GM12878 (cell line): ENCODE results near the gene SLC29A1. TPM values are rescaled to one million over a fixed set of nuclear protein-coding genes. Genes with fewer than 3 reads are reported as not detected.

Experiments
- CTCF ChIP-seq, 3 experiments: IDR thresholded peaks in 2 of 3; conservative IDR thresholded peaks in 1 of 3; 2 replicates each; pipeline ENCODE4 v1.5.1; 2011; ENCODE audit warnings: low read depth in 3 of 3, low read length in 3 of 3, mild to moderate bottlenecking in 3 of 3, control low read depth in 2 of 3, moderate library complexity in 2 of 3, inconsistent platforms in 1 of 3, mixed read lengths in 1 of 3; ENCODE audit not compliant: control insufficient read depth in 2 of 3, insufficient read depth in 1 of 3; ENCODE audit errors: extremely low read depth in 1 of 3
- E4F1 ChIP-seq: fragments of 450-650 bp; IDR thresholded peaks from 2 replicates; pipeline ENCODE4 v1.6.1; 2018; ENCODE audit warnings: borderline replicate concordance, mild to moderate bottlenecking; ENCODE audit not compliant: partially characterized antibody
- EED ChIP-seq: sonication (generic); IDR thresholded peaks from 2 replicates; pipeline ENCODE4 v1.6.1; 2016; ENCODE audit warnings: antibody characterized with exemption, low read depth
- FOXK2 ChIP-seq: fragments of 450-650 bp; IDR thresholded peaks from 2 replicates; pipeline ENCODE4 v1.6.1; 2017; ENCODE audit warnings: mild to moderate bottlenecking, moderate library complexity
- KDM1A ChIP-seq: fragments of 200-600 bp; sonication (generic); IDR thresholded peaks from 2 replicates; pipeline ENCODE4 v1.6.1; 2016; ENCODE audit warnings: borderline replicate concordance
- NKRF ChIP-seq: fragments of 450-650 bp; conservative IDR thresholded peaks from 2 replicates; pipeline ENCODE4 v1.6.1; 2017; ENCODE audit warnings: mild to moderate bottlenecking, moderate library complexity
- polyA plus RNA-seq, 11 experiments: library from polyadenylated mRNA; depleted of rRNA in 4 of 11; unstranded in 6 of 11; stranded (reverse) in 5 of 11; fragments of >200 nt; fragmentation: Nextera tagmentation in 4 of 11; fragmentation: Illumina TruSeq in 1 of 11; extraction: Ambion mirVana in 4 of 11; extraction: Trizol in 1 of 11; gene quantifications; 1 replicate in 1 of 11; 2 replicates in 10 of 11; pipeline versions ENCODE4 v1.2.1 to v1.2.3, GENCODE V29; 2011 to 2016; ENCODE audit warnings: inconsistent platforms in 2 of 11, missing spikeins in 2 of 11, low read depth in 1 of 11
- total RNA-seq, 4 experiments: library from RNA; depleted of rRNA in 3 of 4; stranded (reverse); fragments of >200 nt in 3 of 4; fragmentation: Illumina TruSeq in 1 of 4; extraction: Trizol in 1 of 4; gene quantifications; 2 replicates each; pipeline versions ENCODE4 v1.2.1 to v1.2.3, GENCODE V29; 2013 to 2021

Gene SLC29A1
- total and polyA plus RNA-seq, 10 of the 15 experiments (the other 5 are each of a cell fraction or from before 2014, with no cell fraction given) = 10.0 to 132 (median 93.4) TPM

- TF ChIP-seq NKRF (peak; percentile 99; the same call in 1 of the 2 replicates), KDM1A (no peak), E4F1 (no peak), FOXK2 (no peak), CTCF (IDR thresholded peaks at IDR 0.05 in 2 of 3, conservative IDR thresholded peaks at IDR 0.05 in 1 of 3; ENCODE audit: control insufficient read depth in 2 of 3, extremely low read depth in 1 of 3, insufficient read depth in 1 of 3, low read depth in 3 of 3, low read length in 3 of 3) (no peak), EED (no peak; the same call in 1 of the 2 replicates)
- TF ChIP-seq, all 136 proteins: peak for 28
Observed at GRCh38 chr6:44247338-44248302, 24.2 kb downstream of the SLC29A1 start (continued).
